Ishikawa (cell line): Measurements from ENCODE around the gene SLC15A5.

ENCODE experiments used
- NFIC ChIP-seq: IDR thresholded peaks from 2 replicates; pipeline ENCODE4 v1.6.1; 2012
- RAD21 ChIP-seq: IDR thresholded peaks from 2 replicates; pipeline ENCODE4 v1.6.1; 2012; ENCODE audit warnings: low read depth
- REST ChIP-seq: IDR thresholded peaks from 2 replicates; pipeline ENCODE4 v1.6.1; 2012; ENCODE audit warnings: low read depth, mild to moderate bottlenecking

GRCh38 chr12:16211731-16212130 lies 65.8 kb downstream of the SLC15A5 start:
- TF ChIP-seq REST (no peak), NFIC (no peak), RAD21 (no peak)
